NCI-H187 (cell line): ENCODE data around the gene TRAPPC1.
"Not testable (repeated sequence)": the region's sequence is repeated elsewhere in the genome, so short reads cannot be mapped to it uniquely, and the experiment has no call there.

Experiments used
- DNase-seq, 2 experiments: peaks; one replicate each; lab custom pipeline; 2025; lab: John Stamatoyannopoulos, UW

The TRAPPC1 gene, protein sequence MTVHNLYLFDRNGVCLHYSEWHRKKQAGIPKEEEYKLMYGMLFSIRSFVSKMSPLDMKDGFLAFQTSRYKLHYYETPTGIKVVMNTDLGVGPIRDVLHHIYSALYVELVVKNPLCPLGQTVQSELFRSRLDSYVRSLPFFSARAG

GRCh38 chr17:7931709-7932482, at the start of gene TRAPPC1, which contains the start of gene CNTROB:
Gene TRAPPC1, minus strand, starts transcription at chr17:7931946. Its CDS starts 117 bp downstream, at chr17:7931829.
Gene CNTROB, plus strand, starts transcription at chr17:7932206. Its CDS starts 874 bp downstream, at chr17:7933080.
- peak; percentile 84 to 95 for DNase-seq

DNA sequence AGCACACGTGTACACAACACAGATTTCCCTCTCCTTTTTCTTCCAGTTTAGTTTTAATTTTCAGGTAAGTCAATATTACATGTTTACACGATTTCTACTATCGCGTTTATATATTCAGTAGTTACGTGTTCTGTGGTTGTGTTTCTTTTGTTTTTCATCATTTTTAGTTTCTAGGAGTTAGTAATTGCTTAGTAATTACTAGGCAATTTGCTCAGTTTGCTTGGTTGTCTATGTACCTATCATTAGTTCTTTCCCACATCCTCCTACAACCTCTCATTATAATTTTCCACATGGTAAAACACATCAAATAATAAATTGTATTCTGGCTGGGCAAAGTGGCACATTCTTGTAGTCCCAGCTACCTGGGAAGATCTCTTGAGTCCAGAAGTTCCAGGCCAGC, 46.1 kb upstream of the TRAPPC1 start:
- no peak for DNase-seq

DNA sequence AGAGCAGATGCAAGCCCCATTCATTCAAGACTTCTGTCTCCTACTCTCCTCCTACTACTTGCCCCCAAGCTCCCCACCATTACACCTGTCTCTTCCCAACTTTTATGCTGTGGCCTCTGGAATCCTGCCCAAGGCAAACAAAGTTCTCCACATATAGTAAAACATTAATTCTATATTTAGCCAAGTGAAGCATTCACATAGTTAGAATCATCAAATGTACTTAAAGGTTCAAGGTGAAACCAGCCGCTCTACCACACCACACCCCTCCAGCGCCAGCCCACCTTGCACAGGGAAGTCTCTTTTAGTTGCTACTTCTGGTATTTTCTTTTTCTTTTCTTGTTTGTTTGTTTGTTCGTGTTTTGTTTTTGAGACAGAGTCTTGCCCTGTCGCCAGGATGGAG, 45.3 kb upstream of the TRAPPC1 start:
- no peak for DNase-seq

GRCh38 chr17:7974638-7975131, 42.9 kb upstream of the TRAPPC1 start:
- DNase-seq: no peak

GRCh38 chr17:7972131-7972785, 40.5 kb upstream of the TRAPPC1 start:
- no peak for DNase-seq

DNA sequence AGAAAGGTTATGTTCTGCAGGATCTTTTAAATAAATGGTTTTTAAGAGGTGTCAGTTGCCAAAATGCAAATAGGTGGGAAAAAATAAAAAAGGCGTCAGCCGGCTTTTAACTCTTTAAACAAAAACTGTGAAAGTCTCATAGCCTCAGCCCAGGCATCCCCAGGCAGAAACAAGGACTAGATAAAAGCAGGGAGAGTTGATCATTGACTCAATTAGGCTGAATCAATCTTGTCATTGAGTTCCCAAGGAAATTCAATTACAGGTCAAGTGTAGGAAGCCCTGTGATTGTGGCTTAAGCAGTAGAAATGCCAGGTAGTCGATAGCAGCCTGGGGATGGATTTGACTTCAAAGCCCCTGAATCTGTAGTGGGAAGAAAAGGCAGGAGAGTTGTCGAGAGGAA, 39.9 kb upstream of the TRAPPC1 start:
- DNase-seq: no peak

DNA sequence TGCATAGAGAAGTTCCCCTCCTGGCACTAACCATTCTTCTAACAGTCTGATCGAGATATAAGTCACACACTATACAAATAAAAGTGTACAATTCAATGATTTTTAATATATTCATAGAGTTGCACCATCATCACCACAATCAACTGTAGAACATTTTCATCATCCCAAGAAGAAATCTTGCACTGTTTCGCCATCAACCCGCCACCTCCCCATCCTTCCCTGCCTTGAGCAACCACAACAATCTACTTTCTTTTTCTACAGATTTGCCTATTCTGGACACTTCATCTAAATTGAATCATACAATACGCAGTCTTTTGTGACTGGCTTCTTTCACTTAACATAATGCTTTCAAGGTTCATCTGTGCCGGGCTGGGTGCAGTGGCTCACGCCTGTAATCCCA, 37.7 kb upstream of the TRAPPC1 start:
- DNase-seq: no peak

DNA sequence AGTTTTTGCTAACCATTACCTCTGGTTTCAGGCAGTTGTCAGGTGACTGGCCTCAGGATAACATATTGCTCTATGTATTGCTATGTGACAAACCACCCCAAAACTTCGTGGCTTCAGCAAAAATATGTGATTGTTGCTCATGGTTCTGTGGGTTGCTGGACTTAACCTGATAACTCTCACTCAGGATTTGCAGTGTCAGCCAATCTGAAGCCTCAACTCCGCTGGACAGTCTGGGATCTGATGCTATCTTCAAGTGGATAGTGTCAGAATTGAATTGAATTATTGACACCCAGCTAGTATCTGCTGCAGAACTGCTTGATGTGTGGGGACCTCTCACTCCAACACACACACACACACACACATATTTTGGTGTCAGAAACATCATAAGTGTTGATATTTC, 36.0 kb upstream of the TRAPPC1 start:
- DNase-seq: no peak

DNA sequence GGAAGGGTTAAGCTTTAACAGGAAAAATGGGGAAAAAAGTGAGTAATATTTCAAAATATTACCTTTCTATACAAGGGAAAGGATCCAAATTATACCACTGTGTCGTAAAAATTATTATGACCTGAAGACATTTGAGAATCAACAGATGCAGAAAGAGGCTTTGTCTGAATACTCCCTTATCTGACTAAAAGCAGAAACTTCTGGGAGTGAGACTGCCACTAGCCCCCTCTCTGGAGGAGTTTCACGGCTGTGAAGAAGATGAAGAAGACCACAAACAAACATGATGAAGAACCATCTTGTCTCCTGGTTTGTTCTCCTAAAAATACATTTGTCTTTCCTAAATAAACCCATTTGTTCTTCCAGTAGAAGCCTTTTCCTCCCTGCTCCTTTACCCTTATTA, 29.7 kb upstream of the TRAPPC1 start:
- DNase-seq: no peak

GRCh38 chr17:7959503-7960253, 27.9 kb upstream of the TRAPPC1 start:
- no peak for DNase-seq

GRCh38 chr17:7956228-7956965, 24.7 kb upstream of the TRAPPC1 start:
- DNase-seq: no peak

DNA sequence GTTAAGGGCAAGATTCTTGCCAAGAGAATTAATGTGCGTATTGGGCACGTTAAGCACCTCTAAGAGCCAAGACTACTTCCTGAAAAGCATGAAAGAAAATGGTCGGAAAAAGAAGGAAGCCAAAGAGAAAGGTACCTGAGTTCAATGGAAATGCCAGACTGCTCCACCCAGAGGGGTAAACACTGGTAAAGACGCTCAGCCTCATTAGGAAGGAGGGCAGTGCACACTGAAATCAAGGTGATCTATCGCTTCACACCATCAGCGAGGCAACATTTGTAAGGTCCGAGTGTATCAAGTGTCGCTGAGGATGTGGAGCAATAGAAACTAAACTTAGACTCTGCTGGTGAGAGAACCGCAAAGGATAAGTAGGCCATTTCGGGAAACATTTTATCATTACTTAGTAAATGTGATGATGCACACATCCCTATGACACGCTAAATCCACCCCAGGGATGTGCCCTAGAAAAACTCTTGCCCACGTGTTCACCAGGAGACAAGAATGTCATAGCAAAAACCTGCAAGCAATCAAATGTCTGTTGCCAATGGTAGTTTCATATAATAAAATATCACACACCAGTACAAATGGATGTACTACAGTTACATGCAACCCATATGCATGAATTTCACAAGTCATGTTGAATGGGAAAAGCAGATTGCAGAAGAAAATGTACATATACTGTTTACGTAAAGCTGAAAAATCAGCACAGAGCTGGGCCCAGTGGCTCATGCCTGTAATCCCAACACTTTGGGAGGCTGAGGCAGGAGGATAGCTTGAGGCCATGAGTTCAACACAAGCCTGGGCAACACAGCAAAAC, 23.9 kb upstream of the TRAPPC1 start:
- no peak for DNase-seq

DNA sequence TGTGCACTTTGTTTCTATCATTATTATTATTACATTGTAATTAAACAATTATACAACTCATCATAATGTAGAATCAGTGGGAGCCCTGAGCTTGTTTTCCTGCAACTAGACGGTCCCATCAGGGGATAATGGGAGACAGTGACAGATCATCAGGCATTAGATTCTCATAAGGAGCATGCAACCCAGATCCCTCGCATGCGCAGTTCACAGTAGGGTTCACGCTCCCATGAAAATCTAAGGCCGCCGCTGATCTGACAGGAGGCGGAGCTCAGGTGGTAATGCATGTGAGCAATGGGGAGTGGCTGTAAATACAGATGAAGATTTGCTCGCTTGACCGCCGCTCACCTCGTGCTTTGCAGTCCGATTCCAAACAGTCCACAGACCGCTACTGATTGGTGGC, 21.5 kb upstream of the TRAPPC1 start:
- not testable (repeated sequence) for DNase-seq

DNA sequence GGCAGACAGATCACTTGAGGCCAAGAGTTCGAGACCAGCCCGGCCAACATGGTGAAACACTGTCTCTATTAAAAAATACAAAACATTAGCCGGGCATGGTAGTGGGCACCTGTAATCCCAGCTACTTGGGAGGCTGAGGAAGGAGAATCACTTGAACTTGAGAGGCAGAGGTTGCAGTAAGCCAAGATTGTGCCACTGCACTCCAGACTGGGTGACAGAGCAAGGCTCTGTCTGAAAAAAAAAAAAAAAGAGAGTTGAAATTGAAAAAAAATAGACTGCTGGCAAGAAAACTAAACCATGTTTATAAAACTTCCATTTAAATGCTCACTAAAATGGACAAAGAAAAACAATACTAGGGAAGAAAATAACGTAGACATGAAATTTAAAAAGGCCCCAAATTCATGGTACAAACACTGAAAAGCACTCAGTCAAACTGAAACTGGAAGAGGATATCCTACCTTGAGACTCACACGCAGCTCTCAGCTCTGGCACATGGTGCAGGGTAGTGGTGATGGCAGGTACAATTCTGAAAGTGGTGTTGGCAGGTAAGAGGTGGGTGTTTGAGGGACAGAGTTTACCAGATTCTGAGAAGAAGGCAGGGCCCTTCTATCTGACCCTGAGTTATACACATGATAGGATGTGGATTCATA, 19.5 kb upstream of the TRAPPC1 start:
- DNase-seq: no peak

- DNase-seq: no peak
These were observed 18.8 kb upstream of the TRAPPC1 start for GRCh38 chr17:7950578-7950977.

GRCh38 chr17:7947651-7948050, 15.9 kb upstream of the TRAPPC1 start:
- DNase-seq: no peak

DNA sequence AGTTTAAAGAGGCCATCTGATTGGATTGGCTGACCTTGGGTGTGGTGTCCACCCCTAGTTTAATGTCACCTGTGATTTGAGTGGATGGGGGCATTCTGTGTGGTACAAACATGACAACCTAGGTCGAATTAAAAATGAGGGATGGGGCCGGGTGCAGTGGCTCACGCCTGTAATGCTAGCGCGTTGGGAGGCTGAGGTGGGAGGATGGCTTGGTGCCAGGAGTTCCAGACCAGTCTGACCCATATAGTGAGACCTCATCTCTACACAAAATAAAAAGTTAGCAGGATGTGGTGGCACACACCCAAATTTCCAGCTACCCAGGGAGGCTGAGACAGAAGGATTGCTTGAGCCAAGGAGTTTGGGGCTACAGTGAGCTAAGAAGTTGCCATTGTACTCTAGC, 14.7 kb upstream of the TRAPPC1 start:
- DNase-seq: no peak

DNA sequence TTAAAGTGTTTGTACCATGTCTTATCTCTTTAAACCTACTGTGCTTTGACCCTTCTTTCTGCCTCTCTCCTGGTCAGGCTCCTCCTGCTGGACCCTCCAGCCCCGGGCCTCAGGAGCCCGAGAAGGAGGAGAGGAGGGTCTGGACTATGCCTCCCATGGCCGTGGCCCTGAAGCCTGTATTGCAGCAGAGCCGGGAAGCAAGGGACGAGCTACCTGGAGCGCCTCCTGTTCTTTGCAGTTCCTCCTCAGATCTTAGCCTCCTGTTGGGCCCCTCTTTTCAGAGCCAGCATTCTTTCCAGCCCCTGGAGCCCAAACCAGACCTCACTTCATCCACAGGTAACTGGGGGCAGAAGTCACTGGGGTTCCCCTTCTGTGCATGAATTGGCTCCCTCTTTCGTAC, 13.9 kb upstream of the TRAPPC1 start:
- no peak for DNase-seq

- no peak for DNase-seq
These were observed 12.6 kb upstream of the TRAPPC1 start for GRCh38 chr17:7944326-7944725.

- DNase-seq: no peak
These were observed 11.5 kb upstream of the TRAPPC1 start for GRCh38 chr17:7943291-7943690.
